HTERT RPE-1 (cell line): Measurements from ENCODE around the gene CTBP2.

ENCODE experiments used
- in situ Hi-C: fragments of 300-500 bp; cut with MboI; formaldehyde crosslinking; loops from 4 replicates; pipeline ENCODE4 v1.14.3; 2020; ENCODE audit warnings: low sequenced_read_pairs

The CTBP2 gene

GRCh38 chr10:124987788-124988187 lies 172.6 kb downstream of the CTBP2 start:
- in situ Hi-C loops: no loop called here

GRCh38 chr10:124985162-124985561 lies 175.2 kb downstream of the CTBP2 start:
- in situ Hi-C loops: no loop called here

- in situ Hi-C loops: no loop called here
Measured at GRCh38 chr10:124984376-124984775, 176.0 kb downstream of the CTBP2 start.

GRCh38 chr10:124983321-124983720 lies 177.0 kb downstream of the CTBP2 start:
- in situ Hi-C loops: no loop called here

GRCh38 chr10:124978376-124978725 lies 182.0 kb downstream of the CTBP2 start:
- in situ Hi-C loops: no loop called here

GRCh38 chr10:124977648-124978375 lies 182.6 kb downstream of the CTBP2 start:
- in situ Hi-C loops: no loop called here

GRCh38 chr10:124977161-124977560 lies 183.2 kb downstream of the CTBP2 start:
- in situ Hi-C loops: no loop called here

GRCh38 chr10:124975977-124976514 lies 184.3 kb downstream of the CTBP2 start:
- in situ Hi-C loops: no loop called here

- in situ Hi-C loops: no loop called here
Measured at GRCh38 chr10:124974131-124974530, 186.2 kb downstream of the CTBP2 start.

- in situ Hi-C loops: no loop called here
Measured at GRCh38 chr10:124972637-124973036, 187.7 kb downstream of the CTBP2 start.

- in situ Hi-C loops: no loop called here
Measured at GRCh38 chr10:124971276-124971675, 189.1 kb downstream of the CTBP2 start.

GRCh38 chr10:124967255-124967654 lies 193.1 kb downstream of the CTBP2 start:
- in situ Hi-C loops: no loop called here

- in situ Hi-C loops: no loop called here
Measured at GRCh38 chr10:124966008-124966407, 194.4 kb downstream of the CTBP2 start.

GRCh38 chr10:124963866-124964720 lies 196.3 kb downstream of the CTBP2 start:
- in situ Hi-C loops: no loop called here

- in situ Hi-C loops: no loop called here
Measured at GRCh38 chr10:124962421-124962820, 197.9 kb downstream of the CTBP2 start.

GRCh38 chr10:124961248-124961570 lies 199.2 kb downstream of the CTBP2 start:
- in situ Hi-C loops: no loop called here

GRCh38 chr10:124959564-124959963 lies 200.8 kb downstream of the CTBP2 start:
- in situ Hi-C loops: no loop called here

- in situ Hi-C loops: no loop called here
Measured at GRCh38 chr10:124957404-124957947, 202.9 kb downstream of the CTBP2 start.

- in situ Hi-C loops: no loop called here
Measured at GRCh38 chr10:124956764-124957163, 203.6 kb downstream of the CTBP2 start.

- in situ Hi-C loops: no loop called here
Measured at GRCh38 chr10:124955868-124956267, 204.5 kb downstream of the CTBP2 start.

- in situ Hi-C loops: no loop called here
Measured at GRCh38 chr10:124955243-124955642, 205.1 kb downstream of the CTBP2 start.

- in situ Hi-C loops: no loop called here
Measured at GRCh38 chr10:124953421-124953820, 206.9 kb downstream of the CTBP2 start.
